ENCODE results near the gene LRP3.
A peak's percentile ranks its signal among the peaks of the same experiment; 100 is the strongest.
"Not testable (repeated sequence)": the region's sequence is repeated elsewhere in the genome, so short reads cannot be mapped to it uniquely, and the experiment has no call there.

Gene LRP3

GRCh38 chr19:33167438-33167837, 26.7 kb upstream of the LRP3 start:
- Mint-ChIP-seq H3K4me3 (no peak overlapping the region), H3K27me3 (no peaks in the 10 kb centered on the region), H3K36me3 (ENCODE audit: low read depth) (peaks cover 7% of the 10 kb centered on the region), H3K27ac (no peak overlapping the region), H3K4me1 (ENCODE audit: low read depth) (peaks cover 3% of the 10 kb centered on the region), H3K9me3 (peaks cover 20% of the 10 kb centered on the region)
- intact Hi-C loops (cut with micrococcal nuclease): no loop called here

GRCh38 chr19:33168528-33168927, 25.6 kb upstream of the LRP3 start:
- Mint-ChIP-seq H3K9me3 (peaks cover 20% of the 10 kb centered on the region), H3K4me1 (ENCODE audit: low read depth) (peaks cover 13% of the 10 kb centered on the region), H3K36me3 (ENCODE audit: low read depth) (peaks cover 7% of the 10 kb centered on the region), H3K27me3 (no peaks in the 10 kb centered on the region), H3K4me3 (no peak overlapping the region), H3K27ac (no peak overlapping the region)
- intact Hi-C loops (cut with micrococcal nuclease): no loop called here

- Mint-ChIP-seq H3K27me3 (no peaks in the 10 kb centered on the region), H3K36me3 (ENCODE audit: low read depth) (peaks cover 9% of the 10 kb centered on the region), H3K9me3 (peaks cover 20% of the 10 kb centered on the region), H3K4me3 (no peak overlapping the region), H3K4me1 (ENCODE audit: low read depth) (peaks cover 40% of the 10 kb centered on the region), H3K27ac (no peak overlapping the region)
- intact Hi-C loops (cut with micrococcal nuclease): no loop called here
Measured at GRCh38 chr19:33171222-33171795, 22.8 kb upstream of the LRP3 start.

DNA sequence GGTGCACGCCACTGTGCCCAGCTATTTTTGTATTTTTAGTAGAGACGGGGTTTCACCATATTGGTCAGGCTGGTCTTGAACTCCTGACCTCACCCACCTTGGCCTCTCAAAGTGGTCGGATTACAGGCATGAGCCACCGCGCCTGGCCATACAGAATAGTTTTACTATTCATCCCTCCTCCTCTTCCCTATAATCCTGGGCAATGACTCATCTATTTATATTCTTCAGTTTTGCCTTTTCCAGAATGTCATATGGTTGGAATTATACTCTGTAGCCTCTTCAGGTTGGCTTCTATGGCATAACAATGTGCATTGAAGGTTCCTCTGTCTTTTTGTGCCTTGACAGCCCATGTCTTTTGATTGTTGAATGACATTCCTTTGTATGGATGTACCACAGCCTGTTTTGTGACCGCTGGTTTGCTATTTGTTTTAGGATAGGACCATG, 22.2 kb upstream of the LRP3 start:
- Mint-ChIP-seq H3K27ac (no peak overlapping the region), H3K4me3 (no peak overlapping the region), H3K9me3 (peaks cover 20% of the 10 kb centered on the region), H3K4me1 (ENCODE audit: low read depth) (peaks cover 41% of the 10 kb centered on the region), H3K27me3 (no peaks in the 10 kb centered on the region), H3K36me3 (ENCODE audit: low read depth) (peaks cover 15% of the 10 kb centered on the region)
- intact Hi-C loops (cut with micrococcal nuclease): no loop called here

- no peak overlapping the region for H3K4me3 Mint-ChIP-seq
- intact Hi-C loops (cut with micrococcal nuclease): no loop called here
- H3K27ac Mint-ChIP-seq: no peak overlapping the region
- no peaks in the 10 kb centered on the region for H3K9me3 Mint-ChIP-seq
- no peaks in the 10 kb centered on the region for H3K27me3 Mint-ChIP-seq
- peaks cover 12% of the 10 kb centered on the region for H3K36me3 Mint-ChIP-seq (ENCODE audit: low read depth)
- H3K4me1 Mint-ChIP-seq (ENCODE audit: low read depth): peaks cover 54% of the 10 kb centered on the region
Measured at GRCh38 chr19:33174186-33174585, 19.9 kb upstream of the LRP3 start.

DNA sequence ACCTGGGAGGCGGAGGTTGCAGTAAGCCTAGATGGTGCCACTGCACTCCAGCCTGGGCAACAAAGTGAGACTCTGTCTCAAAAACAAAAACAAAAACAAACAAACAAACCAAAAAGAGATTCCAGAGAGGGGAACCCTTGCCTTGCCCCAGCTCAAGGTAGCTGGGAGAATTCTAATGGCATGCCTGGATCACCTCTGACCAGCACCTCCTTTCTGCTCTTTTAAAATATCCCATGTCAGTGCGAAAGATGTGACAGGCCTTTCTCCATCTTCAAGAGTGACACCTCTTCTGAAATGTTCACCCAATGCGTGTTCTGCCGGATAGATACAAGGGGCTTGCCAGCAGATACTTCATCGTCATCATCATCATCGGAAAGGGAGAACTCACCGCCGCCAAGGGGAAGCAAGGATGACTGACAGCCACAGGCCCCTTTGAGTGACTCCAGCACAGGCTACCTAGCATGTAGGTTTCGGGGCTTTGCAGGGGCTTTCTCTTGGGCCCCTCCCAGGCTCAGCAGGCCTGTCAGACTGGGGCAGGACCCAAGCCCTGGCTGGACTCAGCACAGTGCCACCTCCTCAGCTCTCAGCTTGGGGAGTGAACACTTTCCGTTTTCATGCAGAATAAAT, 18.9 kb upstream of the LRP3 start:
- Mint-ChIP-seq H3K27ac (no peak overlapping the region), H3K36me3 (ENCODE audit: low read depth) (peaks cover 12% of the 10 kb centered on the region), H3K9me3 (no peaks in the 10 kb centered on the region), H3K4me3 (no peak overlapping the region), H3K4me1 (ENCODE audit: low read depth) (peaks cover 54% of the 10 kb centered on the region), H3K27me3 (no peaks in the 10 kb centered on the region)
- intact Hi-C loops (cut with micrococcal nuclease): loop anchor here (5.0 kb wide), 1 partner anchor 203 kb away; the partner anchor contains the start of genes CEP89 and FAAP24

DNA sequence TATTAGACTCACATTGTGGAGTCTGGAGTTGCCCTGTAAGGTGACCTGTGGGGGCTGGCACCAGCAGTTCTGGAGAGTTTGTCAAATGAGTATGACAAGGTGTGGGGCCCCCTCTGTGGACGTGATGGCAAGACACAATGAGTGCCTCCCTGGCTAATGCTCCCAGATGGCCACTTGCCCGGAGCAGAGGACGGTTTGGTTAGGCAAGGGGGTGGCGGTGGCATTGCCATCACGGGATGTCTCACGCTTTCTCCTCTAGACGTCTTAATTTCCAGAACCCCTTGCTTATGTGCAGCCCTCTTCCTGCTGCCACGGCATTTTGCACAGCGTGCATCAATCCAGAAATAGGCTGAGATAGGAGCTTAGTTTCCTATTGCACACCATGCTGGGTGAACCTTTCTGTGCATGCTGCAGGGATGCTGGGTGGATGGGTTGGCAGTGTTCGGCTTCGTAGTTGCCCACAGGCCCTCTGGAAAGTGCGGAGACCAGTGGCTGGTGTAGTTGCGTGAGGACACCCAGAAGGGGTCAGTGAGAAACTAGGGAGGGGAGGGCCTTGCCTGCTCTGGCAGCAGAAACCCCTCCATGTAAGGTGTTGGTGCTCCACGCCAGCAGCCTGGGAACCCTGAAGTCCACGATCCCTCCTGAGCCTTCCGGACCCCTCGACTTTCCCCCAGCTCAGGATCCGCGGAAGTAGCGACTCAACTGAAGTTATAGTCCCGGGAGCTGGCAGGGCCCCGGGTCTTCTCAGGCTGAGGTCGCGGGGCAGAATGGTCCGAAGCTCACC, 18.1 kb upstream of the LRP3 start:
- Mint-ChIP-seq H3K9me3 (no peaks in the 10 kb centered on the region), H3K36me3 (ENCODE audit: low read depth) (peaks cover 12% of the 10 kb centered on the region), H3K27ac (peak overlapping the region; percentile 92), H3K4me1 (ENCODE audit: low read depth) (peaks cover 54% of the 10 kb centered on the region), H3K4me3 (peak overlapping the region; percentile 93), H3K27me3 (no peaks in the 10 kb centered on the region)
- intact Hi-C loops (cut with micrococcal nuclease): loop anchor here (2.0 to 5.0 kb wide), 3 partner anchors 31 to 204 kb away; partner anchors contain the start of genes CEBPG, CEP89 and FAAP24

- Mint-ChIP-seq H3K4me1 (ENCODE audit: low read depth) (peaks cover 54% of the 10 kb centered on the region), H3K27ac (peak overlapping the region; percentile 92), H3K36me3 (ENCODE audit: low read depth) (peaks cover 12% of the 10 kb centered on the region), H3K27me3 (no peaks in the 10 kb centered on the region), H3K9me3 (no peaks in the 10 kb centered on the region), H3K4me3 (peak overlapping the region; percentile 93)
- intact Hi-C loops (cut with micrococcal nuclease): loop anchor here (1.0 to 5.0 kb wide), 4 partner anchors 32 to 205 kb away; partner anchors contain the start of genes CEBPA, CEBPG, CEP89 and FAAP24
Measured at GRCh38 chr19:33176670-33177416, 17.3 kb upstream of the LRP3 start.

- Mint-ChIP-seq H3K27me3 (no peaks in the 10 kb centered on the region), H3K36me3 (ENCODE audit: low read depth) (peaks cover 12% of the 10 kb centered on the region), H3K9me3 (no peaks in the 10 kb centered on the region), H3K4me3 (peak overlapping the region; percentile 93), H3K4me1 (ENCODE audit: low read depth) (peaks cover 51% of the 10 kb centered on the region), H3K27ac (peak overlapping the region; percentile 92)
- intact Hi-C loops (cut with micrococcal nuclease): loop anchor here (1.0 to 5.0 kb wide), 4 partner anchors 33 to 205 kb away; partner anchors contain the start of genes CEBPA, CEBPG, CEP89 and FAAP24
Measured at GRCh38 chr19:33177417-33177979, 16.6 kb upstream of the LRP3 start.

- Mint-ChIP-seq H3K27ac (no peak overlapping the region), H3K9me3 (no peaks in the 10 kb centered on the region), H3K4me3 (no peak overlapping the region), H3K27me3 (peaks cover under 1% of the 10 kb centered on the region), H3K36me3 (ENCODE audit: low read depth) (no peaks in the 10 kb centered on the region), H3K4me1 (ENCODE audit: low read depth) (peaks cover 31% of the 10 kb centered on the region)
- intact Hi-C loops (cut with micrococcal nuclease): loop anchor here (10.0 kb wide), 1 partner anchor 62 kb away; no protein-coding TSS in a partner anchor
Measured at GRCh38 chr19:33186431-33187182, 7.5 kb upstream of the LRP3 start.

GRCh38 chr19:33187183-33187540, 7.0 kb upstream of the LRP3 start:
- no peak overlapping the region for H3K4me3 Mint-ChIP-seq
- no peaks in the 10 kb centered on the region for H3K36me3 Mint-ChIP-seq (ENCODE audit: low read depth)
- peaks cover 6% of the 10 kb centered on the region for H3K27me3 Mint-ChIP-seq
- H3K27ac Mint-ChIP-seq: no peak overlapping the region
- H3K4me1 Mint-ChIP-seq (ENCODE audit: low read depth): peaks cover 31% of the 10 kb centered on the region
- intact Hi-C loops (cut with micrococcal nuclease): loop anchor here (10.0 kb wide), 1 partner anchor 62 kb away; no protein-coding TSS in a partner anchor
- H3K9me3 Mint-ChIP-seq: no peaks in the 10 kb centered on the region

DNA sequence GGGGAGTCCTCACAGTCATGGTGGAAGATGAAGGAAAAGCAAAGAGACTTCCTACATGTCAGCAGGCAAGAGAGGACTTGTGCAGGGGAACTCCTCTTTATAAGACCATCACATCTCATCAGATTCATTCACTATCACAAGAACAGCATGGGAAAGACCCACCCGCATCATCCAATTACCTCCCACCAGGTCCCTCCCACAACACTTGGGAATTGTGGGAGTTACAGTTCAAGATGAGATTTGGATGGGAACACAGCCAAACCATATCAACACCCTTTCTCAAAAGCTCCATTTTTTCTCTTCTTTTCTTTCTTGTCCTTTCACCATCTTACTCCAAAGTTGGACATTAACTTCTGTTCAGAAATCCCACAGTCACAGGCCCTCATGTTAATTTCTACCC, 4.7 kb upstream of the LRP3 start:
- intact Hi-C loops (cut with micrococcal nuclease): loop anchor here (10.0 kb wide), 1 partner anchor 65 kb away; no protein-coding TSS in a partner anchor
- Mint-ChIP-seq H3K36me3 (ENCODE audit: low read depth) (no peaks in the 10 kb centered on the region), H3K4me1 (ENCODE audit: low read depth) (peaks cover 31% of the 10 kb centered on the region)

GRCh38 chr19:33191092-33191491, 3.0 kb upstream of the LRP3 start:
- H3K36me3 Mint-ChIP-seq (ENCODE audit: low read depth); intact Hi-C loops (cut with micrococcal nuclease); H3K9me3 Mint-ChIP-seq; H3K4me3 Mint-ChIP-seq; H3K27ac Mint-ChIP-seq: not testable (repeated sequence)
- H3K27me3 Mint-ChIP-seq: peaks cover 25% of the 10 kb centered on the region
- H3K4me1 Mint-ChIP-seq (ENCODE audit: low read depth): peaks cover 33% of the 10 kb centered on the region

More for the DNA sequence above, 4.7 kb upstream of the LRP3 start:
- peaks cover 22% of the 10 kb centered on the region for H3K27me3 Mint-ChIP-seq
- H3K4me3 Mint-ChIP-seq: no peak overlapping the region
- no peaks in the 10 kb centered on the region for H3K9me3 Mint-ChIP-seq
- no peak overlapping the region for H3K27ac Mint-ChIP-seq

All from dendritic cell treated with granulocyte-macrophage colony-stimulating factor and Interleukin-4, amounts not matched to agents 40 ng/mL and 50 ng/mL, for 4 days (primary cell).